Karpas-422 (cell line): ENCODE data around the gene PDGFRA. TPM values are rescaled to one million over a fixed set of nuclear protein-coding genes. Genes with fewer than 3 reads are reported as not detected.

Experiments used
- DNase-seq: peaks from one replicate; pipeline ENCODE4 v3.0.0-alpha.2; 2015
- H2AFZ ChIP-seq: fragments of 200-600 bp; sonication (generic); 2 replicates; pipeline ENCODE4 v1.6.1; 2014; ENCODE audit warnings: antibody characterized with exemption, low read length, mixed read lengths
- H3K27ac ChIP-seq: fragments of 200-600 bp; sonication (generic); 2 replicates; pipeline ENCODE4 v1.5.1; 2014; ENCODE audit warnings: mild to moderate bottlenecking, low read length, moderate library complexity
- H3K27me3 ChIP-seq: fragments of 200-600 bp; sonication (generic); 2 replicates; pipeline ENCODE4 v1.6.1; 2014; ENCODE audit warnings: low read length, mixed read lengths
- H3K36me3 ChIP-seq: fragments of 200-600 bp; sonication (generic); 2 replicates; pipeline ENCODE4 v1.6.1; 2014; ENCODE audit warnings: low read length, mixed read lengths; ENCODE audit not compliant: insufficient read depth
- H3K4me1 ChIP-seq: fragments of 200-600 bp; sonication (generic); 2 replicates; pipeline ENCODE4 v1.6.1; 2014; ENCODE audit warnings: mild to moderate bottlenecking, low read length, mixed read lengths
- H3K4me2 ChIP-seq: fragments of 200-600 bp; sonication (generic); 2 replicates; pipeline ENCODE4 v1.6.1; 2014; ENCODE audit warnings: low read length, low read depth, mild to moderate bottlenecking; ENCODE audit not compliant: poor library complexity, severe bottlenecking
- H3K4me3 ChIP-seq: fragments of 200-600 bp; sonication (generic); 2 replicates; pipeline ENCODE4 v1.5.1; 2014; ENCODE audit warnings: mild to moderate bottlenecking, antibody characterized with exemption, low read length, mixed read lengths
- H3K79me2 ChIP-seq: fragments of 200-600 bp; sonication (generic); 2 replicates; pipeline ENCODE4 v1.6.1; 2014; ENCODE audit warnings: mild to moderate bottlenecking, low read length, mixed read lengths
- H3K9ac ChIP-seq: fragments of 200-600 bp; sonication (generic); 2 replicates; pipeline ENCODE4 v1.6.0; 2014; ENCODE audit warnings: low read length
- H3K9me2 ChIP-seq: fragments of 200-600 bp; sonication (generic), shearing (Covaris generic); replicated peaks from 2 replicates; pipeline ENCODE4 v1.6.0; 2014; ENCODE audit warnings: mild to moderate bottlenecking, low read length, moderate library complexity; ENCODE audit not compliant: insufficient read depth
- H3K9me3 ChIP-seq: fragments of 300-700, 200-600 bp; sonication (generic); 2 replicates; pipeline ENCODE4 v1.6.1; 2014; ENCODE audit warnings: low read length, mixed read lengths
- H4K20me1 ChIP-seq: fragments of 200-600 bp; sonication (generic); 2 replicates; pipeline ENCODE4 v1.6.1; 2014; ENCODE audit warnings: mild to moderate bottlenecking, antibody characterized with exemption, low read length, low read depth; ENCODE audit not compliant: insufficient read depth
- total RNA-seq: library from RNA; depleted of rRNA; stranded (reverse); fragments of >200 nt; shearing (Covaris generic); gene quantifications from 2 replicates; pipeline ENCODE4 v1.2.3, GENCODE V29; 2014; ENCODE audit warnings: low replicate concordance

PDGFRA gene
- total RNA-seq, 1 experiment from 2014 or later: not detected

DNA sequence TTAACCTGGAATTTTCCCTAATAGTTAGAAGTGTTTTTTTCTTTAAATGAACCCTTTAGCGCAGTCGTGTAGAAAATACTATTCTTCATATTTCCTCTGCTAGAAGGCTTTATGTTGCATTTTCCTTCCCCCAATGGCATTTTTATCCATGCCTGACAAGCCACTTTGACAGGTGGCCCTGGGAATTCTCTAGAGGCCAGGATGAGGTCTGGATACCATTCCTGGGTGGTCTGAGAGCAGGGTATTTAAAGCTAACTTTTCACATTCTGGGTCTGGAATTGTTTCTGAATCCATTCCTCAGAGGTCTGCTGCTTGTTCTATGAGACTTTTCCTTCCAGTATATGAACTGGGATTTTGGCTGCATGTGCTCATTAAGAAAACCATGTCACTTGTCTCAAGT lies 31.2 kb upstream of the PDGFRA start:
- H4K20me1 ChIP-seq: no peaks in the 10 kb centered on the region
- no peak overlapping the region for H3K4me3 ChIP-seq
- no peaks in the 10 kb centered on the region for H3K36me3 ChIP-seq
- DNase-seq: no peak
- no peak overlapping the region for H2AFZ ChIP-seq
- no peaks in the 10 kb centered on the region for H3K79me2 ChIP-seq
- no peaks in the 10 kb centered on the region for H3K9me2 ChIP-seq
- no peaks in the 10 kb centered on the region for H3K9me3 ChIP-seq
- H3K4me1 ChIP-seq: no peaks in the 10 kb centered on the region
- H3K27me3 ChIP-seq: no peaks in the 10 kb centered on the region
- no peak overlapping the region for H3K27ac ChIP-seq
- H3K9ac ChIP-seq: no peak overlapping the region
- H3K4me2 ChIP-seq: no peak overlapping the region

DNA sequence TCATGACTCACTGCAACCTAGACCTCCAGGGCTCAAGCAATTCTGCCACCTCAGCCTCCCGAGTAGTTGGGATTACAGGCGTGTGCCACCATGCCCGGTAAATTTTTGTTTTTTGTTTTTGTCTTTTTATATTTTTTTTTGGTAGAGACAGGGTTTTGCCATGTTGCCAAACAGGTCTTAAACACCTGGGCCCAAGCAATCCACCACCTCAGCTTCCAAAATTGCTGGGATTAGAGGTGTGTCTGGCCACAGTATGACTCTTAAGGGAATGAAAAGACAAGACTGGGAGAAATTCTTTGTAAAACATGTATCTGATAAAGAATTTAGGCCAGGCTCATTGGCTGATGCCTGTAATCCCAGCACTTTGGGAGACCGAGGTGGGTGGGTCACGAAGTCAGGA lies 29.2 kb upstream of the PDGFRA start:
- H3K4me3 ChIP-seq: no peak overlapping the region

DNA sequence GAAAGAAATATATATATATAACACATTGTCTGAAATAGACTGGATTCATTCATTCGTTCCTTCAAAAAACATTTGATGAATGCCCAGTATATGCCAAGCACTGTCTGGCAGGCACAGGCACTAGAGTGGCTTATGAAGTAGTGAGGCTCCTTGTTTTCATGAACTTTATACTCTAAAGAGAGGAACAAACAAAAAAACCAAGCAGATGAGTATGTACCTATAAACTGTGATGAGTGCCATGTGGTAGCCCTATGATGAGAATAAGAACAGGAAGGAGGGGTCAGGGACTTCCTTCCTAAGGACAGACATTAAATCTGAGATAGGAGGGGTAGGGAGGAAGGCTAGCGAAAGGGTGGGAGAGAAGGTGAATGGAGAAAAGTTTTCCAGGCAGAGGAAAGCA lies 19.5 kb upstream of the PDGFRA start:
- H3K9me3 ChIP-seq: no peaks in the 10 kb centered on the region
- DNase-seq: no peak
- H3K36me3 ChIP-seq: no peaks in the 10 kb centered on the region
- H3K9me2 ChIP-seq: no peaks in the 10 kb centered on the region
- no peak overlapping the region for H3K4me3 ChIP-seq
- no peaks in the 10 kb centered on the region for H4K20me1 ChIP-seq
- H3K27me3 ChIP-seq: 0 out of 2 replicates have a peak, but pooled peaks cover 4% of the 10 kb centered on the region
- peaks cover 6% of the 10 kb centered on the region for H3K4me1 ChIP-seq
- no peak overlapping the region for H3K9ac ChIP-seq
- no peak overlapping the region for H2AFZ ChIP-seq
- H3K4me2 ChIP-seq: no peak overlapping the region
- H3K27ac ChIP-seq: no peak overlapping the region
- H3K79me2 ChIP-seq: no peaks in the 10 kb centered on the region

More for the DNA sequence above, 29.2 kb upstream of the PDGFRA start:
- no peak for DNase-seq
- Histone ChIP-seq H3K9me3 (no peaks in the 10 kb centered on the region), H3K27ac (no peak overlapping the region), H3K27me3 (no peaks in the 10 kb centered on the region), H3K79me2 (no peaks in the 10 kb centered on the region), H2AFZ (no peak overlapping the region), H3K9me2 (no peaks in the 10 kb centered on the region), H3K36me3 (no peaks in the 10 kb centered on the region), H3K9ac (no peak overlapping the region), H3K4me2 (no peak overlapping the region), H4K20me1 (no peaks in the 10 kb centered on the region), H3K4me1 (no peaks in the 10 kb centered on the region)

DNA sequence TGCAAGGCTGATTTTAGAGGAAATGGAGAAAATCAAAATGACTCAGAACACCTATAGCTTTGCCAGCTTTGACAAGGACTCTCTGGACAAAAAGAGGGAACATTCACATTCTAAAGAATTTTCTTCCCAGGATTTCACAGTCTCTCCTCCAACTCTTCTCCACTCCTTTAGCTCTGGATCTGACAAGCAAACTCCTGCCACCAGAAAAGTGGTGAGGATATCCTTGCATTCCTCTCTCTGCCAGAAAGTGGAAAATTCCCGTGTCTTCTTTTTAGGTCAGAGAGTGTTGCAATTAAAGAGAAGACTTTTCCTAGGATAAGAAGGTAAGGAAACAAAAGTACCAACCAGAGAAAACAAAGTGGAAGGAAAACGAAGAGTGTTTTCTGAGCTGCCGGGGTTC lies 16.1 kb upstream of the PDGFRA start:
- Histone ChIP-seq H4K20me1 (no peaks in the 10 kb centered on the region), H3K79me2 (no peaks in the 10 kb centered on the region), H3K36me3 (no peaks in the 10 kb centered on the region), H3K9me3 (no peaks in the 10 kb centered on the region), H3K27ac (no peak overlapping the region), H2AFZ (no peak overlapping the region), H3K4me1 (peaks cover 32% of the 10 kb centered on the region), H3K4me3 (no peak overlapping the region), H3K4me2 (no peak overlapping the region), H3K9me2 (no peaks in the 10 kb centered on the region), H3K9ac (no peak overlapping the region), H3K27me3 (0 out of 2 replicates have a peak, but pooled peaks cover 4% of the 10 kb centered on the region)
- no peak for DNase-seq

DNA sequence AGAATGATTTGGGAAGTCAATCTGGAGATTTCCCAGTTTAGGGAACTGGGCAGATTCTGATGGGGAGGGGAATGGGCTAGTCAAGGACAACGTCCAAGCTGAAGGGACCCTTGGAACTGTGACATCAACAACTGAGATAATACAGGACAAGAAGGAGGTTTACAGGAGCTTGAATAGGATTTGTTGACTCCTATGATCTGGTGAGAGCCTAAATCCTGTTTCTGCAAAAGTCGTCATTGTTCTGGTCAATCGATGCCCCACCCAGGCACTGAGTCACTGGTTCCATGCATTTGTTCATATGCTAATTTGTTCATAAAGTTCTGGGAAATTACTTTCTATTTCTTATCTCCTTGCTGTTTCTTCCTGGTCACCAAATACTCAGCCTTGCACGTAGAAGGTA lies 15.3 kb upstream of the PDGFRA start:
- Histone ChIP-seq H4K20me1 (no peaks in the 10 kb centered on the region), H3K4me3 (no peak overlapping the region), H3K4me2 (no peak overlapping the region), H3K9me3 (no peaks in the 10 kb centered on the region), H3K9ac (no peak overlapping the region), H3K4me1 (peaks cover 39% of the 10 kb centered on the region), H3K79me2 (no peaks in the 10 kb centered on the region), H3K9me2 (no peaks in the 10 kb centered on the region), H2AFZ (no peak overlapping the region), H3K36me3 (no peaks in the 10 kb centered on the region), H3K27ac (no peak overlapping the region), H3K27me3 (0 out of 2 replicates have a peak, but pooled peaks cover 4% of the 10 kb centered on the region)
- no peak for DNase-seq

DNA sequence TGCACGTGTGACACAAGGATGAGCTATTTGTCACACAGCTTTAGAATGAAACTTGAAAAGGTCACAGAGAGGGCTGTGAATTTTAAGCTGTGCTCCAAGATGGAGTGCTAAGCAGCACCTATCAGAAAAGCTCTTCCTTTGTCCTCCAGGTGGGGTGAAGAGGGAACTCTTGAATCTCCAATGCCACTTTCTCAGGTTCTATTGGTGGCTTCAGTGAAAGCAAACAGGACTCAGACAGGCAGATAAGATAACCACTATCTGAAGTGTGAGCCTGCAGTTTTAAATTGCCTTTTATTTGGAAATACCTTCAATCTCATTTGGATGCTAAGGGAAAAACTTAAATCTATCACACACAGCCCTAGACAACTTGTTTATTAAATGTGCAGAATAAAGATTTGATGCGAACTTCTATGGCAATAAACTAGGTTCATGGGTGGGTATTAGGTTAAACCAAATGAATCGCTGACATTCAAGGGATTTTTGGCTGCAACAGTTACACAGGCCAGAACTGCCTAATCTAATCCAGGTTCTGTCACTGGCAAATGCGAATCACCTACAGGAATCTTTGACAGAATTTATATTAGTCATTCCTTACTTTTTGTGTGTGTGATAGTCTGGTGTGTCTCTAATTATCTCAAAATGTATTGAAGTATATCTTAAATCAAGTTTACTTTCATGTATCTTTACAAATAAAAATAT lies 13.6 kb upstream of the PDGFRA start:
- no peaks in the 10 kb centered on the region for H3K9me2 ChIP-seq
- H3K9me3 ChIP-seq: no peaks in the 10 kb centered on the region
- H3K4me3 ChIP-seq: no peak overlapping the region
- no peak overlapping the region for H3K9ac ChIP-seq
- no peaks in the 10 kb centered on the region for H3K27me3 ChIP-seq
- no peak overlapping the region for H3K27ac ChIP-seq
- no peak overlapping the region for H3K4me2 ChIP-seq
- no peaks in the 10 kb centered on the region for H3K79me2 ChIP-seq
- no peaks in the 10 kb centered on the region for H3K36me3 ChIP-seq
- H2AFZ ChIP-seq: peak overlapping the region; percentile 37; the same call in 1 of the 2 replicates
- DNase-seq: no peak
- no peaks in the 10 kb centered on the region for H4K20me1 ChIP-seq
- peaks cover 40% of the 10 kb centered on the region for H3K4me1 ChIP-seq

DNA sequence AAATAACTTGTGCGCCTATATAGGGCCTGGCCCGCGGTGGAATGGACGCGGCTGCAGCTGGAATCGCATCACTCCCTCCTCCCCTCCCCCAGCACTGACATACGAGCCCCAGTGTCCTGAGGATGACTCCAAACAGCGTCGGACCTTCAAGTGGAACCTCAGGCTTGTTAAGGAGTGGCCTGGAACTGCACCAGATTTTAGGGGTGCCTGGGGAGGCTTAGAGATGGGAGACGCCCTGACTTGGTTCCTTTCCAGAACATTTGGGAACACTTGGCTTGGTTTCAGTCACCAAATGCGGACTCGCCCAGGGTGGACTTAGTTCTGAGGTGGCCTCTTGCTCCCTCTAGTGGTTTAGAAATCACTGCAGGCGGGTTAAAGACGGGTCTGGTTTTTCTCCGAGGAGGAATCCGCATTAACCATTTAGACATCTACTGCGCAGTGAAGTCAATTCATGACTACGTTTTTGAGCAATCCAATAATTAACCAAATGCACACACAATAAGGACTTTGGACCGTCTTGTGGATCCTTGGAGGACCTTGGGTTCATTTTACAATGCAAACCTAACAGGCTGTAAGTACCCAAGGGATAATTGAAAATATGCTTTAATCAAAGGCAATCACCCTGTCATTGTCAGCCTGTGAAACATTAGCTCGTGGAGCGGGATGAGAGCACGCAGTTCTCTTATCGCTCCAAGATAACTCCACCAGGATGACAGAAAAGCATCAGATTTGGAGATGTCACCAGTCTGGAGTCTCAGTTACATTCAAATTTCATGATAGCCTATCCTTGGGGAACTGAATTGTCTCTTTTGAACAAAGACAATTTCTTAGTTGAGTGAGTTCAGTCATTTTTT lies 11.2 kb upstream of the PDGFRA start:
- Histone ChIP-seq H3K27ac (no peak overlapping the region), H3K4me3 (peak overlapping the region; percentile 69), H3K27me3 (no peaks in the 10 kb centered on the region), H3K9me2 (no peaks in the 10 kb centered on the region), H3K79me2 (no peaks in the 10 kb centered on the region), H4K20me1 (no peaks in the 10 kb centered on the region), H3K9ac (peak overlapping the region; percentile 63), H2AFZ (peak overlapping the region; percentile 92), H3K9me3 (no peaks in the 10 kb centered on the region), H3K4me2 (peak overlapping the region; percentile 93), H3K36me3 (no peaks in the 10 kb centered on the region), H3K4me1 (peaks cover 40% of the 10 kb centered on the region)
- peak; percentile 91 for DNase-seq

DNA sequence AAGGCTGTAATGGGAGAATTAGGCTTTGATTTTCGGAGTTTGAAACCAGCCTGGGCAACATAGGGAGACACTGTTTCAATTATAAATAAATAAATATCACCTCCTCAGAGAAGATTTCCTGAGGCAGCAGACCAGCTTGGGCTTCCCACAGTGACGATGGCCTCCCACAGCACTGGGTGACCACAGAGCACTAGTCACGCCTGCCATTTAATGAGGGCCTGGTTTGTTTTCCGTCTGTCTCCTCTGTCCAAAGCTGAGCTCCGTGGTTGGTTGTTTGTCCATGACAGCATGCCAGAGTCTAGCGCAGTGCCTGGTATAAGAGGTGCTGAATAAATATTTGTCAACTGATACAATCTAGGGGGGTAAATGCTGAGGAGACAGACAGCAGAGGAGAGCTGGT lies 10.4 kb upstream of the PDGFRA start:
- Histone ChIP-seq H3K4me3 (no peak overlapping the region), H3K27me3 (no peaks in the 10 kb centered on the region), H3K27ac (no peak overlapping the region), H3K4me2 (peak overlapping the region; percentile 93), H4K20me1 (no peaks in the 10 kb centered on the region), H3K9me3 (no peaks in the 10 kb centered on the region), H3K79me2 (no peaks in the 10 kb centered on the region), H3K36me3 (no peaks in the 10 kb centered on the region), H2AFZ (no peak overlapping the region), H3K4me1 (peaks cover 40% of the 10 kb centered on the region), H3K9me2 (no peaks in the 10 kb centered on the region), H3K9ac (no peak overlapping the region)
- no peak for DNase-seq
